Measurements from ENCODE around the gene ADH1A.

DNA sequence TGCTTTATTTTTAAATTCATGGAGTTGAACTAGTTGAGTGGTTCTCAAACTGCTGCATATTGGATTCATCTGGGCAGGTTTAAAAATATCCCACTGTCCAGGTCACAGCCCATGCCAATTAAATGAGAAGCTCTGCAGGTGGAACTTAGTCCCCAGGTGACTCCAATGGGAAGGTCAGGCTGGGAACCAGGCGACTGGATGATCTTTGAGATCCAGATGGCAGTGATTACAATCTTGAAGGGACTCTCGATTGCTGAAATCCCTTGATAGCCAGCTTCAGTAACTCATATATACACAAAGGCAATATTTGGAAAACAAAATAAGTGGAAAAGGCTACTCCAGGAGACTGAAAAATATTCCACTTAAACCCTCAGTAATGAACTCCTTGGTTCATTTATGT lies 8.1 kb downstream of the ADH1A start:
- TF ChIP-seq, protein P1, sequence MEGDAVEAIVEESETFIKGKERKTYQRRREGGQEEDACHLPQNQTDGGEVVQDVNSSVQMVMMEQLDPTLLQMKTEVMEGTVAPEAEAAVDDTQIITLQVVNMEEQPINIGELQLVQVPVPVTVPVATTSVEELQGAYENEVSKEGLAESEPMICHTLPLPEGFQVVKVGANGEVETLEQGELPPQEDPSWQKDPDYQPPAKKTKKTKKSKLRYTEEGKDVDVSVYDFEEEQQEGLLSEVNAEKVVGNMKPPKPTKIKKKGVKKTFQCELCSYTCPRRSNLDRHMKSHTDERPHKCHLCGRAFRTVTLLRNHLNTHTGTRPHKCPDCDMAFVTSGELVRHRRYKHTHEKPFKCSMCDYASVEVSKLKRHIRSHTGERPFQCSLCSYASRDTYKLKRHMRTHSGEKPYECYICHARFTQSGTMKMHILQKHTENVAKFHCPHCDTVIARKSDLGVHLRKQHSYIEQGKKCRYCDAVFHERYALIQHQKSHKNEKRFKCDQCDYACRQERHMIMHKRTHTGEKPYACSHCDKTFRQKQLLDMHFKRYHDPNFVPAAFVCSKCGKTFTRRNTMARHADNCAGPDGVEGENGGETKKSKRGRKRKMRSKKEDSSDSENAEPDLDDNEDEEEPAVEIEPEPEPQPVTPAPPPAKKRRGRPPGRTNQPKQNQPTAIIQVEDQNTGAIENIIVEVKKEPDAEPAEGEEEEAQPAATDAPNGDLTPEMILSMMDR (IDR thresholded peaks at IDR 0.05): no peak
- TF ChIP-seq EP300 (IDR thresholded peaks at IDR 0.05) (no peak), POLR2A (IDR thresholded peaks at IDR 0.05; ENCODE audit: low read depth) (no peak)
